GM19438 (cell line): ENCODE measurements around the gene UBE2B.

Source experiments
- ATAC-seq: cut with Tn5 transposase; IDR thresholded peaks from one replicate; pipeline ENCODE4 v1.9.1; 2021; ENCODE audit warnings: low read depth; ENCODE audit not compliant: unreplicated experiment

The UBE2B gene

DNA sequence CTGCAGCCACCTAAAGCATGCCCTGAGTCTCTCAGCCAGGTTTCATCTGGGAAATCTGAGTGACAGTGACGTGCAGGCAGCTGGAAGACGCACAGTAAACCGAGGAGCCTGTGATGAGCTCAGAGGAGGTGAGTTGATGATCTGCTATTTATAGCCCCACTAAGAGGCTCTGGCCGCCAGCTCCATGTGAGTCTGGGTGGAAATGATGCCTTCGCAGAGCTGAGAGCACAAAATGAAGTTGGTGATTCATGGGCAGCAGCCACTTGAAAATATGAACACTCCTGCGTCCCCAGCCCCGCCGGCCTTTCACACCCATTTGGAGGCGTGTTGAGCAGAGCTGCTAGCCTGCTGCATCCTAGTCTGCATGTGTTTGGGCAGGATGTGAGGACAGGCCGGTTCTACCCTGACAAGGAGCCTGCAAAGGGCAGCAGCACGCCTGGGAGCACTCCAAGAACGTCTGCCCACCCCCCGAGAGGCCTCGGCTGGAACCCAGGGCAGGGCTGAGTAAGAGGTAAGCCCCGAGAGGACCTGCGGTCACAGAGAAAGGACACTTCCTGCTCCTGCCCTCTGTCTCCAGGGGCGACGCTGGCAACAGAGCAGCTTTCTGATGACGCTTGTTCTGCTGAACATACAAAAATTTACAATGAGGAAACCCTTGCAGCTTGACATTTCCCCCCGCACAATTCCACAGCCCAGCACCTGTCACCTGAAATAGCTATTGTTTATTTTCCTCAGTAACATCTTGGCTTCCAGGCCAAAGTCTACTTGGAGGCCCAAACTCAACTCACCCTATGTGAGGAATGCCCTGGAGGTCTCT, 65.4 kb downstream of the UBE2B start:
- peak; percentile 87 for ATAC-seq

DNA sequence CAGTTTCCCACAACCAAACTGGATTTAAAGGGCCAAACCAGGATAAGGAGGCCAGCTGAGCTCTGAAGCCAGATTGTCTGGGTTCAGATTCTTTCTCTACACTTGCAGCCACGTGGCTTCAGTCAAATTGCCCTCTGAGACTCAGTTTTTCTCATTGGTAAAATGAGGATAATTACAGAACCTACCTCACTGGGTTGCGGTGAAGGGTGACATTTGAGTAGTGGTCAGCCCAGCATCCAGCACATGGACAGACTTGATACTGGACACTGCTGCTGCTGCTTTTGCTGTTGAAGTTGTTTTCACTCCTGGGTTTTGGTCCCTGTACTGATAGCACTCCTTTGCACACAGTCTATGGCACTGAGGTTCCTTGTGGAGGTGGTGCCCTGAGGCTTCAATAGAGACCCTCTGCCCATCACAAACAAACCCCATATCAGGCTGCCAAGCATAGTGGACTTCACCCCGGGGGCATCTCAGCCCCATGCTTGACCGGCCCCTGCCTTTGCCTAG, 66.0 kb downstream of the UBE2B start:
- ATAC-seq = no peak

DNA sequence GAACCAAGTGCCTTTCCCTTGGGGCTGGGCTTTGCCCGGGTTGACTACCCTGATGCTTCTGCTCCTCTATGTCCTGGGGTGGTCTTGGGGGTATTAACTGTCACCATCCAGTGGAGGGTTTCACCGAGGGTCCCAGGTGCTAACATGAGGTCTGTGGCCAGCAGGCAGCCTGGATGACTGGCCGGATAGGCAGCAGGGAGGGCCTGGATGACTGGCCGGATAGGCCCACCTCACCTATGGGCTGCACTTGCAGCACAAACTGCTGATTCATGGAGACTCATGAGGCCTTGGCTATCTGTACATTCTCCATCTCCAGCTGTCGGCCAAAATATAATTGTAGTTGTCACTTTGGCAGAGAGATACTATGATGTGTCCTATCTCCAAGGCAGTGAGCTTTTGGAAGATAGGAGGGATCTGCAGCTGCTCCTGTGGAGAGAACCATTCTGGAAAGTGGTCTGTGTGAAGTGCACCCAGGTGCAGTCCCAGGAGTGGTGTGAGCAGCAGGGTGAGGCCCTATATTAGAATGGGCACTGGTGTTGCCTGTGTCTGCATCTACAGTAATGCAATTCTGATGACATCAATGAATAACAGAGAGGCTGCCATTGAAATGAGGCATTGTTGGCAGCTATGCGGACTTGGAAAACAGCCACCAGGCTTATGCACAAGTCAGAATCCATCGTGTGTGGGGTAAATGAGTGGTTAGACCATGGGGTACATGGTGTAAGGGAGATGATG, 66.6 kb downstream of the UBE2B start:
- no peak for ATAC-seq

DNA sequence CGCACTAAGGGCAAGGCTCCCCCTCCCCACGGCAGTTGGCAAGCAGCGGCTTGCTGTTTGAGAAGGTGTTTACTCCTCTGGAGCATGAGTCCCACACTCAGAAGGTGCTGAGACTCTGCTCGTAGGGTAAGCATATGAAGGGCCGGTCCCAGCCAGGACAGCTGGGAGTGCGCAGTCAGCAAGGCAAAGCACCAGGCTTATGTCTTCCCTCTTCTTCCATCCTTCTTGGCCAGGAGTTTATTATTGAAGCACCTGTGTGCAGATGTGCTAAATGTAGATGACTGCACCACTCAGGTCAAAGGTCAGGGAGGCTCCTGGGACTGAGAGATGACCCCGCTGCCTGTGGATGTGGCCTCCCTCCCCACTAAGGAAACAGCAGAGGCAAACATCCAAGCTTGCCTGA, 67.4 kb downstream of the UBE2B start:
- no peak for ATAC-seq

DNA sequence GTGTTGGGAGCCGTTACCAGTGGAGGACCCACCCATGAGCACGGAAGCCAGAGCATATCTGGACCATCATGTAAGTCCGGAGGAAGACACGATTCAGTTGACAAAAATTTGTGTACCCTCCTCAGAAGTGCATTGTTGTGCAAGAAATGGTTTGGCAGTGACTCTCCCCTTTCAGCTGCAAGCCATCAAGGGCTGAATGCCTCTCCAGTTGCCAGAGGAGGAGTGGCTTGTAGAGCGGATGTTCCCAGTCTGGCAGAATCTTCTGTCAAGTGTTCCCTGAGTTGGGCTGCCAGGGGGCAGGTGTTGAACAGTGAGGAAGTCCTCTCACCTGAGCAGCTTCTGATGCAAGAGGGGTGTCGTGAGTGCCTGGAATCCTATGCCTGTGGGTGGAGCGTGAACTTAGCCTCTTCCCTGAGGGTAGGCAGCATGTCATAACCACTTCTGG, 67.9 kb downstream of the UBE2B start:
- no peak for ATAC-seq

DNA sequence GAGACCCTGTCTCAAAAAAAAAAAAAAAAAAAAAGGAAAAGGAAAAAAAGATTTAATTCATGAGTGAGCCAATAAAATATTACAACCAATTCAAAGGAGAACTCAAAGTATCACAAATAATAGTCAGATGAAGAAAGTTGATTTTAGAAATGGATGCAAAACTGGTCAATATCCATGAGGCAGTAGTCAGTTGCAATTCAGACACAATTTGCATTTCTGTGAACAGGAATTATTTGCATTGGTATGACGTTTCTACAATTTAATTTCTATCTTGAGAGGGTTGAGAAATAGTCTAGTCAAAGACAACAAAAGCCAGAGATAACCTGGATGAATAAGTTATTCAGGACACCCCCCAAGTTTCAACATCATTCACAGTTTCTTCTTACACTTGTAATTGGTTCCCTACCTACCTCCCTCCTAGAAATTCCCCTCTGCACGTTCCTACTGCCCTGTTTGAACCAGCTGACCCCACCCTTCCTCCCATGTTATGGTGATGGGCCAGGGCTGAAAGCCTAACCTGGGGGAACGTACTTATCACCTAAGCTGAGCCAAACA, 68.9 kb downstream of the UBE2B start:
- no peak for ATAC-seq
